ENCODE results near the gene CLCA4. TPM values are rescaled to one million over a fixed set of nuclear protein-coding genes. Genes with fewer than 3 reads are reported as not detected.
A peak's percentile ranks its signal among the peaks of the same experiment; 100 is the strongest.
"Not testable (repeated sequence)": the region's sequence is repeated elsewhere in the genome, so short reads cannot be mapped to it uniquely, and the experiment has no call there.

CLCA4 gene, protein sequence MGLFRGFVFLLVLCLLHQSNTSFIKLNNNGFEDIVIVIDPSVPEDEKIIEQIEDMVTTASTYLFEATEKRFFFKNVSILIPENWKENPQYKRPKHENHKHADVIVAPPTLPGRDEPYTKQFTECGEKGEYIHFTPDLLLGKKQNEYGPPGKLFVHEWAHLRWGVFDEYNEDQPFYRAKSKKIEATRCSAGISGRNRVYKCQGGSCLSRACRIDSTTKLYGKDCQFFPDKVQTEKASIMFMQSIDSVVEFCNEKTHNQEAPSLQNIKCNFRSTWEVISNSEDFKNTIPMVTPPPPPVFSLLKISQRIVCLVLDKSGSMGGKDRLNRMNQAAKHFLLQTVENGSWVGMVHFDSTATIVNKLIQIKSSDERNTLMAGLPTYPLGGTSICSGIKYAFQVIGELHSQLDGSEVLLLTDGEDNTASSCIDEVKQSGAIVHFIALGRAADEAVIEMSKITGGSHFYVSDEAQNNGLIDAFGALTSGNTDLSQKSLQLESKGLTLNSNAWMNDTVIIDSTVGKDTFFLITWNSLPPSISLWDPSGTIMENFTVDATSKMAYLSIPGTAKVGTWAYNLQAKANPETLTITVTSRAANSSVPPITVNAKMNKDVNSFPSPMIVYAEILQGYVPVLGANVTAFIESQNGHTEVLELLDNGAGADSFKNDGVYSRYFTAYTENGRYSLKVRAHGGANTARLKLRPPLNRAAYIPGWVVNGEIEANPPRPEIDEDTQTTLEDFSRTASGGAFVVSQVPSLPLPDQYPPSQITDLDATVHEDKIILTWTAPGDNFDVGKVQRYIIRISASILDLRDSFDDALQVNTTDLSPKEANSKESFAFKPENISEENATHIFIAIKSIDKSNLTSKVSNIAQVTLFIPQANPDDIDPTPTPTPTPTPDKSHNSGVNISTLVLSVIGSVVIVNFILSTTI
- total RNA-seq: under 1 TPM in 1 of 2 experiments, not detected in 1; 0.11 TPM
- not detected for polyA plus RNA-seq
- 0 to 0.17 (median 0) reads per million in 6 experiments for total RNA-seq

GRCh38 chr1:86546787-86547221, at the start of gene CLCA4:
CLCA4 (plus strand) TSS chr1:86547078; CDS start chr1:86547120, 42 bp downstream.
- ATAC-seq (no peak), DNase-seq (no peak)
- POLR2A ChIA-PET: no interaction called here
- no peaks in the 10 kb centered on the region for H3K9me3 Mint-ChIP-seq
- no peak within 1 kb of the TSS for H3K27ac Mint-ChIP-seq
- H3K27me3 Mint-ChIP-seq: peaks cover 0 to 9% (median 7%) of the 10 kb centered on the region in 5 donors
- H3K4me1 Mint-ChIP-seq: no peaks in the 10 kb centered on the region
- no peaks in the 10 kb centered on the region for H3K36me3 Mint-ChIP-seq
- H3K4me3 Mint-ChIP-seq: no peak within 1 kb of the TSS

- no peaks in the 10 kb centered on the region for H3K9me3 Mint-ChIP-seq
- ATAC-seq: no peak
- peaks cover 2 to 17% (median 10%) of the 10 kb centered on the region in 4 donors for H3K4me1 Mint-ChIP-seq
- H3K27me3 Mint-ChIP-seq: peaks cover 0 to 15% (median 5%) of the 10 kb centered on the region in 5 donors
- POLR2A ChIA-PET: no interaction called here
- H3K4me3 Mint-ChIP-seq: no peak overlapping the region
- no peaks in the 10 kb centered on the region for H3K36me3 Mint-ChIP-seq
- DNase-seq: no peak
- no peak overlapping the region for H3K27ac Mint-ChIP-seq
These were observed 48.6 kb upstream of the CLCA4 start for GRCh38 chr1:86498281-86498680.

GRCh38 chr1:86499987-86500593, 46.8 kb upstream of the CLCA4 start:
- peaks cover 0 to 15% (median 5%) of the 10 kb centered on the region in 5 donors for H3K27me3 Mint-ChIP-seq
- no peak overlapping the region for H3K4me3 Mint-ChIP-seq
- POLR2A ChIA-PET: interaction anchor here (0.6 kb wide), 1 partner anchor 10 kb away, joined by 4 read pairs; no protein-coding TSS in a partner anchor
- H3K4me1 Mint-ChIP-seq: peaks cover 2 to 22% (median 12%) of the 10 kb centered on the region in 4 donors
- peak overlapping the region in 1 of 10 donors; percentile 57 for H3K27ac Mint-ChIP-seq
- no peaks in the 10 kb centered on the region for H3K36me3 Mint-ChIP-seq
- ATAC-seq (peak in 1 of 2 donors; percentile 60), DNase-seq (peak in 3 of 10 donors; percentile 72 to 81 (median 75))
- H3K9me3 Mint-ChIP-seq: no peaks in the 10 kb centered on the region

DNA sequence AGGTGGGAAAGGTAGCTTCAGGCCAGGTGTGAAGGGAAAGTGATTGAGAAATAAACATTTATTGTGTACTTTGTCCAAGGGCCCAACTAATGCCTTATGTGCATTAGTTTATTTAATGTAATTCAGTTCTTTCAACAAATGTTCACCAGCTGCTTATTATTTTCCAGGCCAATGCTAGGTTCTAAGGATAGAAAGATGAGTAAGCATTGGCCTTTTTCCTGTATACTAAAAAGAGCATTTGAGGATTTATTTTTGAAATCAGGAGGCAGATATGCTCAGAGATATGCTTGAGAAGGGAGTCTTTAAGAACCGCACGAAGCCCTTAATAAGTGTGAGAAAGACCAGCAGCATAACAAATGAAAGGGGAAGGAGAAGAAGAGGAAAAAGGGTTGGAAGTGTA, 46.2 kb upstream of the CLCA4 start:
- H3K4me1 Mint-ChIP-seq: peaks cover 2 to 22% (median 12%) of the 10 kb centered on the region in 4 donors
- POLR2A ChIA-PET: interaction anchor here (0.6 kb wide), 1 partner anchor 10 kb away, joined by 4 read pairs; no protein-coding TSS in a partner anchor
- DNase-seq: no peak

GRCh38 chr1:86502125-86502646, 44.7 kb upstream of the CLCA4 start:
- H3K4me1 Mint-ChIP-seq: peaks cover 2 to 22% (median 12%) of the 10 kb centered on the region in 4 donors
- peak overlapping the region in 5 of 10 donors; percentile 9 to 84 (median 67) for H3K27ac Mint-ChIP-seq
- H3K27me3 Mint-ChIP-seq: peaks cover 0 to 15% (median 5%) of the 10 kb centered on the region in 5 donors
- ATAC-seq (peak; percentile 81 to 88), DNase-seq (peak in 9 of 10 donors; percentile 23 to 73 (median 53))
- H3K9me3 Mint-ChIP-seq, H3K36me3 Mint-ChIP-seq: not testable (repeated sequence)
- H3K4me3 Mint-ChIP-seq: peak overlapping the region; percentile 46 to 93 (median 88)
- POLR2A ChIA-PET: interaction anchor here (1.0 to 1.5 kb wide), 2 partner anchors 106 to 202 kb away, joined by 3 to 9 read pairs; partner anchors contain the start of genes ODF2L and SH3GLB1

More for the DNA sequence above, 46.2 kb upstream of the CLCA4 start:
- H3K27me3 Mint-ChIP-seq: peaks cover 0 to 15% (median 5%) of the 10 kb centered on the region in 5 donors
- no peaks in the 10 kb centered on the region for H3K9me3 Mint-ChIP-seq
- H3K27ac Mint-ChIP-seq: no peak overlapping the region
- ATAC-seq: no peak
- H3K4me3 Mint-ChIP-seq: no peak overlapping the region
- no peaks in the 10 kb centered on the region for H3K36me3 Mint-ChIP-seq

GRCh38 chr1:86502721-86503405, 44.0 kb upstream of the CLCA4 start:
- POLR2A ChIA-PET: interaction anchor here (1.0 to 1.5 kb wide), 2 partner anchors 106 to 201 kb away, joined by 3 to 9 read pairs; partner anchors contain the start of genes ODF2L and SH3GLB1
- Mint-ChIP-seq H3K9me3 (no peaks in the 10 kb centered on the region), H3K4me3 (peak overlapping the region; percentile 46 to 93 (median 88)), H3K27ac (peak overlapping the region in 1 of 10 donors; percentile 6), H3K36me3 (no peaks in the 10 kb centered on the region), H3K4me1 (peaks cover 2 to 22% (median 13%) of the 10 kb centered on the region in 4 donors), H3K27me3 (peaks cover 1 to 10% (median 6%) of the 10 kb centered on the region in 5 donors)
- peak; percentile 48 to 67 for ATAC-seq
- no peak for DNase-seq

- peaks cover 1 to 5% (median 4%) of the 10 kb centered on the region in 5 donors for H3K27me3 Mint-ChIP-seq
- POLR2A ChIA-PET: no interaction called here
- peak; percentile 22 to 45 for ATAC-seq
These were observed 43.3 kb upstream of the CLCA4 start for GRCh38 chr1:86503406-86504136.

GRCh38 chr1:86504137-86504479, 42.8 kb upstream of the CLCA4 start:
- no peak for DNase-seq
- H3K36me3 Mint-ChIP-seq: no peaks in the 10 kb centered on the region
- peak in 1 of 2 donors; percentile 33 for ATAC-seq
- H3K4me1 Mint-ChIP-seq: peaks cover 2 to 22% (median 13%) of the 10 kb centered on the region in 4 donors
- H3K27me3 Mint-ChIP-seq: peaks cover 0 to 6% (median 1%) of the 10 kb centered on the region in 5 donors
- H3K4me3 Mint-ChIP-seq: peak overlapping the region in 7 of 10 donors; percentile 52 to 93 (median 73)
- POLR2A ChIA-PET: no interaction called here
- no peaks in the 10 kb centered on the region for H3K9me3 Mint-ChIP-seq
- H3K27ac Mint-ChIP-seq: peak overlapping the region in 1 of 10 donors; percentile 49

More at GRCh38 chr1:86503406-86504136, 43.3 kb upstream of the CLCA4 start:
- Mint-ChIP-seq H3K36me3 (no peaks in the 10 kb centered on the region), H3K4me1 (peaks cover 2 to 22% (median 13%) of the 10 kb centered on the region in 4 donors), H3K4me3 (peak overlapping the region in 9 of 10 donors; percentile 30 to 93 (median 61)), H3K27ac (peak overlapping the region in 2 of 10 donors; percentile 41 to 49), H3K9me3 (no peaks in the 10 kb centered on the region)
- DNase-seq: no peak

DNA sequence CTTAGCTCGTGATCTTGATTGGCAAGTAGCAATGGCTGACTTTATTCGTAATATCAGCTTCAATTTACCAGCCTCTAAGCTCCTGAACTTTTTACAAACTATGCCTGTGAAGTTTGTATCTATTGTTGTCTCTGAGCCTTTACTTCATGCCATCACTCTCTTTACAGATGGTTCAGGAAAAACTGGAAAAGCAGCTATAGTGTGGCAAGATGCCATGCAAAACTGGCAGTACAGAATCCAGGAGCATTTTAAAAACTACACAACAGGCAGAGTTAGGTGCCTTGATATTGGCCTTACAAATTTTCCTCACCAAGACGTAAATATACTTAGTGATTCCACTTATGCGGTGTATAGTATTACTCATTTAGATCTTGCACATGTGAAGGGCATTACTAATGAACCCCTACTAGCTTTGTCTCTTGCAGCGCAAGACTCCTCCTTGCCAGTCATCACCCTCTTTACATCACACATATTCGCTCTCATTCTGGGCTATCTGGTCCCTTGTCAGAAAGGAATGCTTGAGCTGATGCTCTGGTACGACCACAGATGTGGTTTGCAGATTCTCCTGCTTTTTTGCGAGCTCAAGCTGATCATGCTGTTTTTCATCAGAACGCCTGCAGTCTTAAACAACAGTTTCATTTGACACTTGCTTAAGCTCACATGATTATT, 41.8 kb upstream of the CLCA4 start:
- ATAC-seq (no peak), DNase-seq (no peak)
- Mint-ChIP-seq H3K4me3 (no peak overlapping the region), H3K36me3 (no peaks in the 10 kb centered on the region), H3K9me3 (no peaks in the 10 kb centered on the region), H3K27ac (no peak overlapping the region), H3K4me1 (peaks cover 2 to 22% (median 13%) of the 10 kb centered on the region in 4 donors), H3K27me3 (peaks cover 0 to 6% (median 1%) of the 10 kb centered on the region in 5 donors)
- POLR2A ChIA-PET: no interaction called here

DNA sequence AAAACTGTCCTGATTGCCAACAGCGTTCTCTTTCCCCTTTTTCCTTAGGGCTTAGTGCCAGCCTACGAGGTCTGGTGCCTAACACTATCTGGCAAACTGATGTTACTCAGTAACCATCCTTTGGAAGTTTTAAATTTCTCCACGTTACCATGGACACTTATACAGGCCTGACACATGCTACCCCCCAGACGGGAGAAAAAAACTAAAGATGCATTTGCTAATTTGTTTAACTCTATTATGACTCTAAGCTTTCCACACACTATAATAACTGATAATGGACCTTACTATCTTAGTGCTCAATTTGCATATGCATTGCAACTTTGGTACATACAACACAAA, 41.3 kb upstream of the CLCA4 start:
- POLR2A ChIA-PET: no interaction called here
- DNase-seq (no peak), ATAC-seq (no peak)
- Mint-ChIP-seq H3K36me3 (no peaks in the 10 kb centered on the region), H3K4me1 (peaks cover 2 to 22% (median 13%) of the 10 kb centered on the region in 4 donors), H3K27me3 (peaks cover 0 to 9% (median 1%) of the 10 kb centered on the region in 5 donors), H3K4me3 (no peak overlapping the region), H3K9me3 (no peaks in the 10 kb centered on the region), H3K27ac (no peak overlapping the region)

Data from naive thymus-derived CD8-positive, alpha-beta T cell (primary cell).